ENCODE data around the gene SPSB2. TPM values are rescaled to one million over a fixed set of nuclear protein-coding genes. Genes with fewer than 3 reads are reported as not detected.

SPSB2 gene
- polyA plus RNA-seq, 2 donors, result 5.7 to 7.0 TPM

DNA sequence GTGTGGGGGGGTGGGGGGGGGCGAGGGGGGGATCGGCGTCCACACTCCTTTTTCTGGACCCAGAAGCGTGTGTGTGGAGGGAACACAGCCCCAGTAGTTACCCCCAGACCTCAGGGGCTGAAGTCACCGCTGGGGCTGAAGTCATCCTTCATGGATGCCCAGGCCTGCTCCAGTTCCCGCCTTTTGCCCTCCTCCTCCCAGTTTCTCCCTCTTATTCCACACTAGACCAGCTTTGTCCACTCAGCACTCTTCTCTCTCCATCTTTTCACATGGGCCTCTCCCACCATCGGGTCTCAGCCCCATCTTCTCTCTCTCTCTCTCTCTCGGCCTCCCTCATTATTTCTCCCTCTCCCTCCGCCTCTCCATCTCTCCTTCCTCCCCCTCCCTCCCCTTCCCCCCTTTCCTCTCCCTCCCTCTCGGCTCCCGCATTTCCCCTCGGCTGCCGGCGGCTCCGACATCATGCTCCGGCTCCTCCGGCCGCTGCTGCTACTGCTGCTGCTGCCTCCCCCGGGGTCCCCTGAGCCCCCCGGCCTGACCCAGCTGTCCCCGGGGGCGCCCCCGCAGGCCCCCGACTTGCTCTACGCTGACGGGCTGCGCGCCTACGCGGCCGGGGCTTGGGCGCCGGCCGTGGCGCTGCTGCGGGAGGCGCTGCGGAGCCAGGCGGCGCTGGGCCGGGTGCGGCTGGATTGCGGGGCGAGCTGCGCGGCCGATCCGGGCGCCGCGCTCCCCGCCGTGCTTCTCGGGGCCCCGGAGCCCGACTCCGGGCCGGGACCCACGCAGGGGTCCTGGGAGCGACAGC is 44.9 kb downstream of the SPSB2 start, which contains the start of gene P3H3:
TSS of gene P3H3 (plus strand) at position 426 of the 799 bp plus-strand sequence. CDS start at position 460, 34 bp downstream.
- 0 to 1% methylated on average over 55 to 59 of the region's 60 CpGs for WGBS, 2 donors
- Histone ChIP-seq H3K27me3 (ENCODE audit: control insufficient read depth in 1 of 2, insufficient read depth in 2 of 2, low read length in 2 of 2) (peaks cover 0 to 2% of the 10 kb centered on the region in 2 donors), H3K36me3 (ENCODE audit: control insufficient read depth in 2 of 2, insufficient read depth in 2 of 2, low read length in 1 of 2) (no peaks in the 10 kb centered on the region), H3K9me3 (ENCODE audit: control insufficient read depth in 2 of 2, insufficient read depth in 1 of 2, low read depth in 1 of 2, low read length in 1 of 2) (peaks cover 0 to 5% of the 10 kb centered on the region in 2 donors), H3K4me1 (ENCODE audit: control insufficient read depth in 2 of 2, insufficient read depth in 2 of 2, low read length in 1 of 2) (peaks cover 0 to 9% of the 10 kb centered on the region in 2 donors), H3K4me3 (ENCODE audit: low read depth in 1 of 2, low read length in 2 of 2) (peak within 1 kb of the TSS; percentile 56 to 70), H3K27ac (ENCODE audit: low read depth in 2 of 2, low read length in 1 of 2) (peak within 1 kb of the TSS; percentile 42 to 70)

DNA sequence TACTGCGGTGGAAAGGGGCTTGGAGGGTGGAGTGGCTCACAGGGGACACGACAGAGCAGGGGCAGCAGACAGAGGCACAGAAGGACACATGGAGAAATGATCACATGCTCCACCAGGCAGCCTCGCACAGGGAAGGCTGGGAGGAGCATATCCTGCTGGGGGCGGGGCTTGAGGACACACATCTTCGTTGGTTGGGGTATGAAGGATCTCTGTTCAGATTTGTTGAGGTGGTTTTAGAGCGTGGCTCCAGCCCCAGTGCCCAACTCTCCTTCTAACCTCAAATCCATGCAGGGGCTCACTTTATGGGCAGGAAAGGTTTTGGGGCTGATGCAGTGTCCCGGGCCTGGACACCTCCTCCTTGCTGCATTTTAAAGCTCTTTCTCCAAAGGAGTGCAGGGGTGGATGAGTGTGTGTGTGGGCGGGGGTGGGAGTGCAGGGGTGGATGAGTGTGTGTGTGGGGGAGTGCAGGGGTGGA is 45.6 kb downstream of the SPSB2 start:
- H3K4me3 ChIP-seq (ENCODE audit: low read depth in 1 of 2, low read length in 2 of 2), result no peak overlapping the region
- WGBS, 2 donors, result 5 to 7% methylated on average over 8 of the region's 8 CpGs
- H3K36me3 ChIP-seq (ENCODE audit: control insufficient read depth in 2 of 2, insufficient read depth in 2 of 2, low read length in 1 of 2), result no peaks in the 10 kb centered on the region
- peaks cover 0 to 9% of the 10 kb centered on the region in 2 donors for H3K4me1 ChIP-seq (ENCODE audit: control insufficient read depth in 2 of 2, insufficient read depth in 2 of 2, low read length in 1 of 2)
- H3K27me3 ChIP-seq (ENCODE audit: control insufficient read depth in 1 of 2, insufficient read depth in 2 of 2, low read length in 2 of 2), result peaks cover 0 to 8% of the 10 kb centered on the region in 2 donors
- H3K27ac ChIP-seq (ENCODE audit: low read depth in 2 of 2, low read length in 1 of 2), result no peak overlapping the region
- H3K9me3 ChIP-seq (ENCODE audit: control insufficient read depth in 2 of 2, insufficient read depth in 1 of 2, low read depth in 1 of 2, low read length in 1 of 2), result peaks cover 0 to 5% of the 10 kb centered on the region in 2 donors

DNA sequence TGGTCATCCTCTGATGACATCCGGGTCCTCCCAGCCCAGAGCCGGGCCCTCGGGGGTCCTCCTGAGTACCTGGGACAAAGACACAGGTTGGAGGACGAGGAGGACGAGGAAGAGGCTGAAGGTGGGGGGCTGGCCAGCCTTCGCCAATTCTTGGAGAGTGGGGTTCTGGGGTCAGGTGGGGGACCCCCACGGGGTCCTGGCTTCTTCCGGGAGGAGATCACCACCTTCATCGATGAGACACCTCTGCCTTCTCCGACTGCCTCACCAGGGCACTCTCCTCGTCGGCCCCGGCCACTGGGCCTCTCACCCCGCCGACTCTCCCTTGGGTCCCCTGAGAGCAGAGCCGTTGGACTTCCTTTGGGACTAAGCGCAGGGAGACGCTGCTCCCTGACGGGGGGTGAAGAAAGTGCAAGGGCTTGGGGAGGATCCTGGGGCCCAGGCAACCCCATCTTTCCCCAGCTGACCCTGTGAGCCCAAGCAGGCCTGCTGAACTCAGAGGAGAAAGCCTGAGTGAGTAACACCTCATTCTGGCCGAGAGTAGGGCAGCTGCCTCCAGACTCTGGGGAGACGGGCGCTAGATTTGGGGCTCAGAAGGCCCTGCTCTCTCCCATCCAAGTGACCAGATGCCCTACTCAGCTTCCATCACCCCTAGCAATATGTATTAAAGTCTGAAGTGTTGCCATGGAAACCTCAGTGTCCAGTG is 46.2 kb downstream of the SPSB2 start:
- H3K27me3 ChIP-seq (ENCODE audit: control insufficient read depth in 1 of 2, insufficient read depth in 2 of 2, low read length in 2 of 2), result peaks cover 0 to 9% of the 10 kb centered on the region in 2 donors
- no peak overlapping the region for H3K4me3 ChIP-seq (ENCODE audit: low read depth in 1 of 2, low read length in 2 of 2)
- WGBS, 2 donors, result 75 to 84% methylated on average over 22 of the region's 22 CpGs
- no peaks in the 10 kb centered on the region for H3K36me3 ChIP-seq (ENCODE audit: control insufficient read depth in 2 of 2, insufficient read depth in 2 of 2, low read length in 1 of 2)
- no peak overlapping the region for H3K27ac ChIP-seq (ENCODE audit: low read depth in 2 of 2, low read length in 1 of 2)
- peaks cover 0 to 5% of the 10 kb centered on the region in 2 donors for H3K9me3 ChIP-seq (ENCODE audit: control insufficient read depth in 2 of 2, insufficient read depth in 1 of 2, low read depth in 1 of 2, low read length in 1 of 2)
- H3K4me1 ChIP-seq (ENCODE audit: control insufficient read depth in 2 of 2, insufficient read depth in 2 of 2, low read length in 1 of 2), result peaks cover 0 to 11% of the 10 kb centered on the region in 2 donors

DNA sequence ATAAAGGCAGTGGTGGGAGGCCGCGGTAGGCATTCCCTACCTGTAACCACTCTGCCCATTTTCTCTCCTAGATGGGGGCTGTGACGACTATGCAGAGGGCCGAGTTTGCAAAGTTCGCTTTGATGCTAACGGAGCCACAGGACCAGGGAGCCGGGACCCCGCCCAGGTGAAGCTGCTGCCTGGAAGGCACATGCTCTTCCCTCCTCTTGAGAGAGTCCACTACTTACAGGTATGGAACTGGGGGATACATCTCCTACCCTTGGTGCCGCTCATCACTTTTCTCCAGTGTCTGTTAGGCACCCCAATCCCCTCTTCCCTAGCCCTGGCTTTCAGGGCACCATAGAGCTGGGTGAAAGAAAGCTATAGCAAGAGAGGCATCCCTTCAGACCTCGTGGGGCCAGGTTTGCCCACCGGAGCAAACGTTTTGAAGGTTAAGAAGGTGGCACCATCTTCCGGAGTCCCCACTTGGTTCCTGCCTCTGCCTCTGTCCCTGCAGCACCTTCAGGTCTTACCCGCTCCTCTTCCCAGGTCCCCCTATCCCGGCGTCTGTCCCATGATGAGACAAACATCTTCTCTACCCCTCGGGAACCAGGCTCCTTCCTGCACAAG is 46.9 kb downstream of the SPSB2 start:
- H3K4me3 ChIP-seq (ENCODE audit: low read depth in 1 of 2, low read length in 2 of 2), result no peak overlapping the region
- H3K27ac ChIP-seq (ENCODE audit: low read depth in 2 of 2, low read length in 1 of 2), result no peak overlapping the region
- H3K27me3 ChIP-seq (ENCODE audit: control insufficient read depth in 1 of 2, insufficient read depth in 2 of 2, low read length in 2 of 2), result peaks cover 0 to 9% of the 10 kb centered on the region in 2 donors
- H3K4me1 ChIP-seq (ENCODE audit: control insufficient read depth in 2 of 2, insufficient read depth in 2 of 2, low read length in 1 of 2), result peaks cover 0 to 13% of the 10 kb centered on the region in 2 donors
- H3K9me3 ChIP-seq (ENCODE audit: control insufficient read depth in 2 of 2, insufficient read depth in 1 of 2, low read depth in 1 of 2, low read length in 1 of 2), result peaks cover 0 to 5% of the 10 kb centered on the region in 2 donors
- 78% methylated on average over 17 of the region's 17 CpGs for WGBS, 2 donors
- no peaks in the 10 kb centered on the region for H3K36me3 ChIP-seq (ENCODE audit: control insufficient read depth in 2 of 2, insufficient read depth in 2 of 2, low read length in 1 of 2)

DNA sequence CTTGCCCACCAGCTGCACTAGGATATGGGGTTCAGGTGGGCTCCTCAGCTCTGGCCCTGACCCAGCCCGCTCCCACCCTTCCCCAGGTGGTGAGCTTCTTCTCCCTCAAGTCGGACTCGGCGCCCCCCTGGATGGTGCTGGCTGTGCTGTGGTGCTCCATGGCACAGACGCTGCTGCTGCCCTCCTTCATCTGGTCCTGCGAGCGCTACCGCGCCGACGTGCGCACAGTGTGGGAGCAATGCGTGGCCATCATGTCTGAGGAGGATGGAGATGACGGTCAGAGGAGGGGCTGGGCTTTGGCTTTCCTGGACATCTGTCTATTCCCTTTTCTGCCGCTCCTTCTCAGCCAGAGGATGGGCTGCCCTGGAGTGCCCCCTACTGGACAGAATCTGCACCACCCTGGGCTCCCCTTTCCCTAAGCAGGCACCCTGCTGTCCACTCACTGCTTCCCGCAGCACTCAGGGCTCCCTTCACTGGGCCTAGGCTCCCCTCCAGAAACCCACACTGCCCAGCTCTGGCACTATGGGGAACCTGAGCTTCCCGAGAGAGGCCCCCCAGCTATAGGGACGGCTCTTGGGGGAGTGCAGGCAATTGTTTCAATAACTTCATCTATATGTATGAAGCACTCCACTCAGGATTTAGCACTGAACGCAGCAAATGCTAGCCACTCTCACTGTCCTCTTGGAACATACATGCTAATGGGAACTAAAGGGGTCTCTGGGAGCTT is 47.5 kb downstream of the SPSB2 start:
- H3K27ac ChIP-seq (ENCODE audit: low read depth in 2 of 2, low read length in 1 of 2), result no peak overlapping the region
- 7 to 10% methylated on average over 19 of the region's 19 CpGs for WGBS, 2 donors
- peaks cover 0 to 9% of the 10 kb centered on the region in 2 donors for H3K27me3 ChIP-seq (ENCODE audit: control insufficient read depth in 1 of 2, insufficient read depth in 2 of 2, low read length in 2 of 2)
- no peak overlapping the region for H3K4me3 ChIP-seq (ENCODE audit: low read depth in 1 of 2, low read length in 2 of 2)
- peaks cover 0 to 13% of the 10 kb centered on the region in 2 donors for H3K4me1 ChIP-seq (ENCODE audit: control insufficient read depth in 2 of 2, insufficient read depth in 2 of 2, low read length in 1 of 2)
- H3K9me3 ChIP-seq (ENCODE audit: control insufficient read depth in 2 of 2, insufficient read depth in 1 of 2, low read depth in 1 of 2, low read length in 1 of 2), result peaks cover 0 to 5% of the 10 kb centered on the region in 2 donors
- no peaks in the 10 kb centered on the region for H3K36me3 ChIP-seq (ENCODE audit: control insufficient read depth in 2 of 2, insufficient read depth in 2 of 2, low read length in 1 of 2)

DNA sequence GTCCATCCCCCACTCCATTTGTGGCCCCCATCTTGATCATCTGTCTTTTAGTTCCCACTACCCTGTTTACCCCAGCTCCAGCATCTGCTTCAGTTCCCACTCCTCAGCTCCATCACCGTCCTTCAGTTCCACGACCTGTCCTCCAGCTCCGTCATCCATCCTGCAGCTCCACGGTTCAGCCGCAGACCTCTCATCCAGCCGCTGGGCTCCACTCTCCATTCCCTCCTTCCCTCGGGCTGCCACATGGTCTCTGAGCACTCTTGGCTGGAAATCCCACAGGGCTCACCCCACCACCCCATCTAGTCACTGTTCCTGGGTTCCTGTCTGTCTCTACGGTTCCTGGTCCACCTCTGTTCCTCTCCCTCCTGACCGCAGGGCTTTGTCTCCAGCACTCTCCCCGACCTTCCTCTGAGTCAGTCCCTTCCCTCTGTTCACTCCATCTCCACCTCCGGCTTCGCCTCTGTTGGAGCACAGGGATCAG is 48.2 kb downstream of the SPSB2 start:
- WGBS, 2 donors, result 38 to 47% methylated on average over 11 to 12 of the region's 12 CpGs
- peaks cover 0 to 9% of the 10 kb centered on the region in 2 donors for H3K27me3 ChIP-seq (ENCODE audit: control insufficient read depth in 1 of 2, insufficient read depth in 2 of 2, low read length in 2 of 2)
- H3K4me3 ChIP-seq (ENCODE audit: low read depth in 1 of 2, low read length in 2 of 2), result no peak overlapping the region
- peaks cover 0 to 13% of the 10 kb centered on the region in 2 donors for H3K4me1 ChIP-seq (ENCODE audit: control insufficient read depth in 2 of 2, insufficient read depth in 2 of 2, low read length in 1 of 2)
- peaks cover 0 to 5% of the 10 kb centered on the region in 2 donors for H3K9me3 ChIP-seq (ENCODE audit: control insufficient read depth in 2 of 2, insufficient read depth in 1 of 2, low read depth in 1 of 2, low read length in 1 of 2)
- no peaks in the 10 kb centered on the region for H3K36me3 ChIP-seq (ENCODE audit: control insufficient read depth in 2 of 2, insufficient read depth in 2 of 2, low read length in 1 of 2)
- no peak overlapping the region for H3K27ac ChIP-seq (ENCODE audit: low read depth in 2 of 2, low read length in 1 of 2)

DNA sequence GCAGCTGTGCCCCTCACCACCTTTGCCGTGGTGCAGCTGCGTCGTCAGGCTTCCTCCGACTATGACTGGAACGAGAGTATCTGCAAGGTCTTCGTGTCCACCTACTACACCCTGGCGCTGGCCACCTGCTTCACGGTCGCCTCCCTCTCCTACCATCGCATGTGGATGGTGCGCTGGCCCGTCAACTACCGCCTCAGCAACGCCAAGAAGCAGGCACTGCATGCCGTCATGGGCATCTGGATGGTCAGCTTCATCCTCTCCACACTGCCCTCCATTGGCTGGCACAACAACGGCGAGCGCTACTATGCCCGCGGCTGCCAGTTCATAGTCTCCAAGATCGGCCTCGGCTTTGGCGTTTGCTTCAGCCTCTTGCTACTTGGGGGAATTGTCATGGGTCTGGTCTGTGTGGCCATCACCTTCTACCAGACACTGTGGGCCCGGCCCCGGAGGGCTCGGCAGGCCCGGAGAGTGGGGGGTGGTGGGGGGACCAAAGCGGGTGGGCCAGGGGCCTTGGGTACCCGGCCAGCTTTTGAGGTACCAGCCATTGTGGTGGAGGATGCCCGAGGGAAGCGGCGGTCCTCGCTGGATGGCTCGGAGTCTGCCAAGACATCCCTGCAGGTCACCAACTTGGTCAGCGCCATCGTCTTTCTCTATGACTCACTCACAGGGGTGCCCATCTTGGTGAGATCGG is 48.9 kb downstream of the SPSB2 start:
- Histone ChIP-seq H3K27ac (ENCODE audit: low read depth in 2 of 2, low read length in 1 of 2) (no peak overlapping the region), H3K4me3 (ENCODE audit: low read depth in 1 of 2, low read length in 2 of 2) (no peak overlapping the region), H3K27me3 (ENCODE audit: control insufficient read depth in 1 of 2, insufficient read depth in 2 of 2, low read length in 2 of 2) (peaks cover 0 to 9% of the 10 kb centered on the region in 2 donors), H3K9me3 (ENCODE audit: control insufficient read depth in 2 of 2, insufficient read depth in 1 of 2, low read depth in 1 of 2, low read length in 1 of 2) (peaks cover 0 to 5% of the 10 kb centered on the region in 2 donors), H3K4me1 (ENCODE audit: control insufficient read depth in 2 of 2, insufficient read depth in 2 of 2, low read length in 1 of 2) (peaks cover 0 to 9% of the 10 kb centered on the region in 2 donors), H3K36me3 (ENCODE audit: control insufficient read depth in 2 of 2, insufficient read depth in 2 of 2, low read length in 1 of 2) (no peaks in the 10 kb centered on the region)
- WGBS, 2 donors, result 78 to 83% methylated on average over 37 of the region's 37 CpGs

DNA sequence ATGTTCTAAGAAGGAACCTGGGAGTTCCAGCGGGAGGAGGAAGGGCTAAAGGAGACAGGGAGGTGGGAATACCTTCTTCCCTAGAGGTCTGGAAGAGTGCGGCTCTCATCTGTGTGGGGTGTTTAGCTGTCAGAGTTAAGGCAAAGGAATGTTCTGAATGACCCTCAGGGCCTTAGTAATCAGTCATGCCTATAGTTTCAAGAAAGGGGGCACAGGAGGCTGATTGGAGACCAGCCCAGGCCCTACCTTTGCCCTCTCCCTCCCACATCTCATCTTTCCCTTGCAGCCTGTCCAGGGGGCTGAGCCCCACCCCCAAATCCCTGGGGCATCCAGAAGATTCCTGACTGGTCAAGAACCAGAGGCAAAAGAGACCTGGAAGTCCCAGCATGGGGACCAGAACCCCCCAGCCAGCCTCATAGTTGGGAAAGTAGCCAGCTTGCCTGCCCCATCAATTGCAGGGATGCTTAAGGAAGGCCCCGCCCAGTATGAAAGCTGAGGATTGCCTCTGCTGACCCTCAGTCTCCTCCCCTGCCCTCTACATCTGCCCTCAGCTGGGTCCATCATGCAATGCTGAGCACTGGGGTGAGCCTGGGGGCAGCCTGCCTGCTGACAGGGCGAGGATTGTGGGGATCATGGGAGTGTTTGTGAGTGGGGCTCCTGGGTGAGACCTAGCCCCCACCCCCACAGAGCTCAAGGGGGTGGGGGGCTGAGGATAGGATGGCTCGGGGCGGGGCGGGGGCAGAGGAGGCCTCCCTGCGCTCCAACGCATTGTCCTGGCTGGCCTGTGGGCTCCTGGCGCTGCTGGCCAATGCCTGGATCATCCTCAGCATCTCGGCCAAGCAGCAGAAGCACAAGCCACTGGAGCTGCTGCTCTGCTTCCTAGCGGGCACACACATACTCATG is 49.7 kb downstream of the SPSB2 start:
- 66 to 70% methylated on average over 8 to 12 of the region's 12 CpGs for WGBS, 2 donors
- no peak overlapping the region for H3K4me3 ChIP-seq (ENCODE audit: low read depth in 1 of 2, low read length in 2 of 2)
- peaks cover 0 to 9% of the 10 kb centered on the region in 2 donors for H3K27me3 ChIP-seq (ENCODE audit: control insufficient read depth in 1 of 2, insufficient read depth in 2 of 2, low read length in 2 of 2)
- H3K36me3 ChIP-seq (ENCODE audit: control insufficient read depth in 2 of 2, insufficient read depth in 2 of 2, low read length in 1 of 2), result no peaks in the 10 kb centered on the region
- peaks cover 0 to 4% of the 10 kb centered on the region in 2 donors for H3K4me1 ChIP-seq (ENCODE audit: control insufficient read depth in 2 of 2, insufficient read depth in 2 of 2, low read length in 1 of 2)
- H3K9me3 ChIP-seq (ENCODE audit: control insufficient read depth in 2 of 2, insufficient read depth in 1 of 2, low read depth in 1 of 2, low read length in 1 of 2), result peaks cover 0 to 5% of the 10 kb centered on the region in 2 donors
- H3K27ac ChIP-seq (ENCODE audit: low read depth in 2 of 2, low read length in 1 of 2), result no peak overlapping the region

All from esophagus (tissue), 2 donors.